ENCODE measurements around the gene LCE2B. TPM values are rescaled to one million over a fixed set of nuclear protein-coding genes. Genes with fewer than 3 reads are reported as not detected.

Gene LCE2B
- total RNA-seq, 1 donor from 2014 or later: not detected

DNA sequence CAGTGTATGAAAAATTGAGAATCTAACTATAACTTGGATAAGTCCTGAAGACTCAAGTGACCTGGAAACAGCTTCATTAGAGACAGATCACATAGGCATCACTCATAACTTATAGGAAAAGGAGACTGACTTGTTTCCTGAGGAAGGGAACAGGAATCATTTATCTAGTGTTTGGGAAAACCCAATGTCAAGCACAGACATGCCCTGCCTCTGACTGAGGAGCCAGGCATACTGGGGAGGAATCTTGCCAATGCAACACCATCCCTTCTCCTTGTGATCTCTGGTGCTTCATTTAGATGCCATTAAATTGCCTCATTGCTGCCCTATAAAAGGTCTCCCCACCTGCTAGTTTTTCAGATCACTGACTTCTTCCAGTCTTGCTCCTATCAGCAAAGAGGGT is 32.3 kb downstream of the LCE2B start:
- DNase-seq (no peak), ATAC-seq (ENCODE audit: poor library complexity) (no peak)
- intact Hi-C loops (cut with DNase I): no loop called here

DNA sequence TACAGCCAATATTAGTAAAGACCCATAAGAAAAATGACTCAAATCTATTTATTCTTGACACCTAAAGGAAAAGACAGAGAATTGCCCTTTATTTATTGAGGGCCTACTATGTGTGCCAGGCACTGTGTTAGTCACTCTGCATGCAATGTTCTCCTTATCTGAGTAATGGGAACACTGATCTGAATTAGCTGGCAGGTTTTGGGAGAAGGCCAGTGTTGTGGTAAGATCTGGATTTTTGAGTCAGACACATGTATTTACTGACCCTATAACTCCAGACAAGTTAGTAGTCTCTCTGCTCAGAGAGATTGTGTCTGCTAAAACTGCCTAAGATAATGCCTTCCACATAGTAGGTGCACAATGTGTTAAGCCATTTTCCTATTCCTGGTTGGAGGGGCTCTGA is 39.3 kb downstream of the LCE2B start:
- no peak for ATAC-seq (ENCODE audit: poor library complexity)
- no peak for DNase-seq
- intact Hi-C loops (cut with DNase I): no loop called here

DNA sequence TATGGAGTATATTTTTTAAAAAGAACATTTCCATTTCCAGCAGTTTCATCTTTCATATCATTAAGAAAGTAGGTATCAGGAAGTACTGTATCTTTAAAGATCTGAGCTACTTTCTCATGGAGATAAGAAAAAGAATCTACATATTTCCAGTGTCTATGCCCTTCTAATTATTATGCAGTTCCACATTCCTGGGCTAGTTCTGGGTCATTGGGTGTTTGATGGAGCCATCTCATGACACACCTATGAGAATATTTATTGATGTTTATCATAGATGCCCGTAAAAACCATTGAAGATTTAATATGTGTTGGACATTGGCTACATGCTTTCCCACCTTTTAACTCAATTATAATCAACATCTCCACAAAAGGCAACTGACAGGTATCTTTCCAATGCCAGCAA is 43.1 kb downstream of the LCE2B start:
- ATAC-seq (ENCODE audit: poor library complexity) (no peak), DNase-seq (no peak)
- intact Hi-C loops (cut with DNase I): no loop called here

DNA sequence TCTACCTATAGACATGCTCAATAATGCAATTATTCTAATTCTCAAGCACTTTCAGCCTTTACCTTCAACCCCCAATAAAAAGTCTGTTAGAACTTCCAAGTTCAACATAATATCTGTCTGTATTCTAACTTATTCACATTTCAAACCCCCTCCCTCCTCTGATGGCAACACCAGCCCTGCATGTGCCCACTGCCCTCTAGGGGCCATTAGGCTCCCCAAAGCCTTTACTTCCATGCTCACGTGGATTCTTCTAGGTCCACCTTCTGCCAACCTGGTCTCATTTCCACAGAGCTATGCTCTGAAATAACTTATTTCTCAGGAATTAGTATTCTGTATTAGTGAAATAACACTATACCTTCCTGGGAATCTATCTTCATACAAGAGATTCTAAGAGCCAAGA is 49.7 kb downstream of the LCE2B start:
- DNase-seq (no peak), ATAC-seq (ENCODE audit: poor library complexity) (no peak)
- intact Hi-C loops (cut with DNase I): no loop called here

Other genes with a start within 250 kb of the LCE2B start
- gene LCE5A, start 175.3 kb upstream of the LCE2B start, total RNA-seq: not detected
- not detected for gene CRCT1, start 171.6 kb upstream of the LCE2B start, total RNA-seq
- gene LCE3E, start 119.3 kb upstream of the LCE2B start, total RNA-seq: not detected
- gene LCE3D, start 105.6 kb upstream of the LCE2B start, total RNA-seq: not detected
- not detected for gene LCE3C, start 85.9 kb upstream of the LCE2B start, total RNA-seq
- not detected for gene LCE3B, start 72.3 kb upstream of the LCE2B start, total RNA-seq
- gene LCE3A, start 63.0 kb upstream of the LCE2B start, total RNA-seq: not detected
- gene LCE2D, start 22.7 kb upstream of the LCE2B start, total RNA-seq: not detected
- gene LCE2C, start 10.8 kb upstream of the LCE2B start, total RNA-seq: not detected
- gene LCE2A, start 12.2 kb downstream of the LCE2B start, total RNA-seq: not detected
- not detected for gene LCE4A, start 22.0 kb downstream of the LCE2B start, total RNA-seq
- not detected for gene KPRP, start 71.9 kb downstream of the LCE2B start, total RNA-seq
- gene LCE1F, start 89.0 kb downstream of the LCE2B start, total RNA-seq: not detected
- not detected for gene LCE1E, start 100.1 kb downstream of the LCE2B start, total RNA-seq
- gene LCE1D, start 110.6 kb downstream of the LCE2B start, total RNA-seq: not detected
- gene LCE1C, start 120.5 kb downstream of the LCE2B start, total RNA-seq: not detected
- gene LCE1B, start 125.8 kb downstream of the LCE2B start, total RNA-seq: not detected
- not detected for gene LCE1A, start 141.3 kb downstream of the LCE2B start, total RNA-seq
- not detected for gene LCE6A, start 156.7 kb downstream of the LCE2B start, total RNA-seq
- gene LCE7A, start 173.9 kb downstream of the LCE2B start, total RNA-seq: not detected
- gene SMCP, start 192.2 kb downstream of the LCE2B start, total RNA-seq: not detected
- gene IVL, start 222.4 kb downstream of the LCE2B start, total RNA-seq: not detected

Data from Right ventricle myocardium superior (tissue), 1 donor.